Midbrain (tissue), 1 donor: ENCODE results near the gene KITLG.
"Not testable (repeated sequence)": the region's sequence is repeated elsewhere in the genome, so short reads cannot be mapped to it uniquely, and the experiment has no call there.

ENCODE experiments used
- DNase-seq: peaks from one replicate; lab custom pipeline; 2025; lab: John Stamatoyannopoulos, UW

The KITLG gene

DNA sequence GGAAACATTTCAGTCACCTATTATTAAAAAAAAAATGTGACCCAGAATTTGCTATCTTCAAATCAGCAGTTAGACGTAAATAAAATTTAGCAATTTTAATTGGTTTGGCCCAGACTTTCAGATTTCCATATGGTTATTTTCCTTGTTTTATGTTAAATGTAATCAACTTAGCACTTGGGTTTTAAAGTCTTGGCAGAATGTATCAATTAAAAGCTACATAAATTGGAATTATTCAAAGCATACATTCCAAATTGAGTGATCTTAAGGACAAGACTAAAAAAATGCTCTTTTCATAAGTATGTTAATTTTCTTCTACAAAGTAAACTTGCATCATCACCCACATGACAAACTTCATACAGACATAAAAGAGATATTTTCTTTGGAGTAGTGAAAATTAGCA is 3.4 kb downstream of the KITLG start:
- DNase-seq: no peak

- no peak for DNase-seq
Measured at GRCh38 chr12:88575361-88575970, 4.8 kb downstream of the KITLG start.

GRCh38 chr12:88574278-88574677 is 6.0 kb downstream of the KITLG start:
- no peak for DNase-seq

GRCh38 chr12:88573583-88573982 is 6.7 kb downstream of the KITLG start:
- DNase-seq: no peak

GRCh38 chr12:88572781-88573549 is 7.3 kb downstream of the KITLG start:
- DNase-seq: no peak

- DNase-seq: no peak
Measured at GRCh38 chr12:88571543-88571942, 8.7 kb downstream of the KITLG start.

- DNase-seq: no peak
Measured at GRCh38 chr12:88570103-88570502, 10.2 kb downstream of the KITLG start.

- DNase-seq: no peak
Measured at GRCh38 chr12:88566430-88566829, 13.8 kb downstream of the KITLG start.

- no peak for DNase-seq
Measured at GRCh38 chr12:88562846-88563582, 17.3 kb downstream of the KITLG start.

GRCh38 chr12:88562151-88562550 is 18.1 kb downstream of the KITLG start:
- DNase-seq: no peak

GRCh38 chr12:88559772-88560171 is 20.5 kb downstream of the KITLG start:
- no peak for DNase-seq

GRCh38 chr12:88559199-88559598 is 21.1 kb downstream of the KITLG start:
- no peak for DNase-seq

- DNase-seq: no peak
Measured at GRCh38 chr12:88558340-88558867, 21.9 kb downstream of the KITLG start.

- DNase-seq: no peak
Measured at GRCh38 chr12:88556213-88556774, 24.0 kb downstream of the KITLG start.

DNA sequence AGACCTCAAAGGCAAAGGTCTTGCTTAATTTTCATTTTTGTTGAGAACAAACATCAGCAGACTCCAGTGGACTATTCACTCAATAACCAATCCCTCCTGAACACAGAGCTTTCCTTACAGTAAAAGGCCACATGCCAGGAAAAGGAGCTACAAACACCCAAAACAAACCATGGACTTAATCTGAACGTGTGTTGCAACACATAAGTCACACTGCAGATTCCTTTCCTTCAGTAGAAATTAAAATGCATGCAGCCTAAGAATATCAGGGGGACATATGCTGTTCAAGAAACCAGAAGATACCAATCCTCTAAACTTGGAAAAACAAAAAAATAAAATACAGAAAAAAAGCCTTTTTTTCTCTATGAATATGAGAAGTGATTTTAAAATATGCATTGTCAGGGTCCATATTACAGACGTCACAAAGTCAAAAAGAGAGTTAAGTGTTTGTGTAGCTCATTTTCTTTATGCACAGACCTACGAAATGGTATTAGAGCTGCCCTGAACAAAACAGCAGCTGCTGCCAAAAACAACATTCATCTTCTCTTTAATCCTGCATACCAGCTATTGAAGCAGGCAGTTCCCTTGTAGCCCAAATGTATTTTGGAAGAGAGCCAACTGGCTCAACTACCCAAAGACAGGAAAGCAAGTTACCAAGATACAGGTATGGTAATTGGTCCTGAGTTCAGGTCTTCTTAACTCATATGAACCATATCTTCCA is 26.2 kb downstream of the KITLG start:
- DNase-seq: no peak

DNA sequence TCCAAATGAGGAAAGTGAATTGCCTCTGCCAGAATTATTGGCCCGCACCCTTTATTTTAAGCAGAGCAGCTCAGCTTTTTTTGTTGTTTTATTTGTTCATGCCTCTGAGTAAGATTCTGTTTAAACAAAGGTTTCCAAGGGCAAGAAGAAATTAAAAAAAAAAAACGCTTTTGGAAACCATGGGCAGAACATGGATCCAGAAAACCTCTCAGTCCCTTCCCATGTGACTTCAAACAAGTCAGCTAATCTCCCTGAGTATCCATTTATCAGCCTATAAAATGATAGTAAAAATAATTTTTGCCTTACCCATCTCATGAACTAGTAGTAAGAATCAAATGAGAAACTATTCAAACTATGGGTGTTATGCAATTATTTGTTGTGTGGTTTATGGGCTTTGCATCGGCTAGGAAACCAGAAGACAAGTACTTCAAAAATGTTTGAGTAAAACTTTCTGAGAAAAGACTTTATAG is 27.6 kb downstream of the KITLG start:
- no peak for DNase-seq

DNA sequence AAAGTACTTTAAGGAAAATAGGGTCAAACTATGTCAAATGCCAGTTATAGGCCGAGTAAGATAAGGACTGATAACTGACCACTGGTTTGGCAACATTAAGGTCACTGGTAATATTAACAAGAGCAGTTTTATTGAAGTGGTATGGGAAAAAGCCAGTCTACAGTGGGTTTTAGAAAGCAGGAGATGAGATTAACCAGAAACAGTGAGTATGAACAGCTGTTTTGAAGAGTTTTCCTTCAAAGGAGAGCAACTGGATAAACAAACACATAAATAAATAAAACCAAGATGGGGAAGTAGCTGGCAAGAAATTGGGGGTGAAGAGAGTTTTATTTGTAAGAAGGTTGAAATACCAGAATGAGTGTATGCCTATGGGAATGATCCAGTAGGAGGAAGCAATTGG is 30.3 kb downstream of the KITLG start:
- DNase-seq: no peak

DNA sequence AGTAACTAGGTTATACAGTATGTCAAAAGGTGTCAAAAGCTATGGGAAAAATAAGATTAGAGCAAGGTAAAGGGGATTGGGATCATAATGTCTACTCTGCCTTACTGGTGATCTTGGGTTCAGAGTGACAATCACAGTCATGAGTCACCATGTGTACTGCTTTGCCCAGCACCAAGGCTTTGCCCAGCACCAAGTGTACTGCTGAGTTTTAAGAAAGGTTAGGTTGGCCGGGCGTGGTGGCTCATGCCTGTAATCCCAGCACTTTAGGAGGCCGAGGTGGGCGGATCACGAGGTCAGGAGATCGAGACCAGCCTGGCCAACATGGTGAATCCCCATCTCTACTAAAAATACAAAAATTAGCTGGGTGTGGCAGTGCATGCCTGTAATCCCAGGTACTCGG is 32.3 kb downstream of the KITLG start:
- not testable (repeated sequence) for DNase-seq

GRCh38 chr12:88546853-88547252 is 33.4 kb downstream of the KITLG start:
- DNase-seq: no peak

DNA sequence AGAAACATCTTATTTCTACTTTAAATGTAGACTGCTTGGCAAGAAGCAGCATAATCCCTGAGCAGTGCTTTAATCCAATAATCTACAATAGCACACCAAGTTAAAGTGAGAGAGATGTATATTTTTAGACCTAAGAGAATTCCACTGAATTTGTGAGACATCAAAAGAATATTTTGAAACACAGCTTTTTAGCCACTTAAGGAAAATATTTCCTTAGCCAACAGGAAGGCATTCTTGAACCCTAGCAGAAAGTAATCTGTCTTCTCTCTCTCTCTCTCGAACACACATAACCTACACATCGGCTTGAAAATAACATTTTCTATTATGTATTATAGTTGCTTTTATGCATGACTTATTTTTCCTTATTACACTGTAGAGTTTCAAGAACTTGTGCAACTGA is 34.0 kb downstream of the KITLG start:
- no peak for DNase-seq
